Measurements from ENCODE around the gene CYP4F22. TPM values are rescaled to one million over a fixed set of nuclear protein-coding genes. Genes with fewer than 3 reads are reported as not detected.
"Not testable (repeated sequence)": the region's sequence is repeated elsewhere in the genome, so short reads cannot be mapped to it uniquely, and the experiment has no call there.

The CYP4F22 gene
- total RNA-seq, 1 experiment from 2014 or later, result 2.8 TPM

DNA sequence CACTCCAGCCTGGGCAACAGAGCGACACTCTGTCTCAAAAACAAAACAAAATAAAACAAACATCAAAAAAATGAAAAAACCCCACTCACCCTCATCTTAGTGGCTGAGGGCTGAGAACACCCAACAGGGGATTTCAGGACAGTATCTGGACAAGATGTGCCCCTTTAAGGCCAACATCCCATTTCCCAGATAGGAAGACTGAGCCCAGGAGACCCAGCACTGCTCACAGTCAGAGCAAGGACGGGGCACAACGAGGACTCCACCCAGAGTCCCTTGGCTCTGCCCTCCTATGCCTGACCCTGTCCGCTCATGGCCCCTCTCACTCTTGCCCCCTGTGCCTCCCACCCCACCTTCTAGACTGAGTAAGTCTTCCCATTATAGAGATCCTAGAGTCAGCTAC, 53.8 kb downstream of the CYP4F22 start:
- DNase-seq (ENCODE audit: low spot score), result no peak
- in situ Hi-C loops (cut with HindIII; ENCODE audit: low sequenced_read_pairs), result no loop called here

DNA sequence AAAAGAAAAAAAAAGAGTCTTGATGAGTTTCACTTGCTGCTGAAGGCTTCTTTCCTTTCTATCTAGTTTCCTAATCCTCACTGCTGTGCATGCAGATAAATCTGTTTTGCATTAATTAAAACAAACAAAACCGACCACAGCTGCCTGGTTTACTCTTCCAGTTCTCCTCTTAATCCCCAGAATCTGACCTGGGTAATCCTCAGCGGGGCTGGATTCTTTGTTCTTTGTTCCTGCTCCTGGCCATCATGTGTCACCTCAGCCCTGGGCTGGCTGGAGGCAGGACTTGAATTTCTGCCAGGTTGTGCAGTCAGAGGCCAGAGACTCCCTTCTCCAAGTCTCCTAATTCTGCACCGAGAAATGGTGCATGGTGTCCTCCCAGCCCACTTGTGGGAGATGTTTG, 54.5 kb downstream of the CYP4F22 start:
- in situ Hi-C loops (cut with HindIII; ENCODE audit: low sequenced_read_pairs), result no loop called here
- no peak for DNase-seq (ENCODE audit: low spot score)

DNA sequence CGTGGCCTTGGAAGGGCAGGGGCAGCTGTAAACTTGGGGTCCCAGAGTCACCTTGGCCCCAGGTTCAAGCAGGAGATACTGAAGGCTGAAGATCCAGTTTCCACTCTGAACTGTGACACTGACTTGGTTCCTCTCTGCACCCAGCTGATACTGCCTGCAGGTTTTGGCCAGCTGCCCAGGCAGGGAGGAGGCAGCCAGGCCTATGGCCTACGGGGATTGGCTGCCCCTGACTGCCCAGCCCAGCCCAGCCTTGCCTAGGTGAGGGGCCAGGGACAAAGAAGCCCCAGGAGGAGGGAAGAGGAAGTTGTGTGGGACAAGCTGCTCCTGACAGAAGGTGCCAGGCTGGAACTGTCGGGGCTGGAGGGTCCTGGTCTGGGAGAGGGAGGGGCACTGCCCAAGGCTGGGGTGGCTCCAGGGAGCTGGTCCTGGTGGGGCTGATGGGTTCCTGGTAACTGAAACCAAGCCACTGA, 55.0 kb downstream of the CYP4F22 start:
- in situ Hi-C loops (cut with HindIII; ENCODE audit: low sequenced_read_pairs), result no loop called here
- DNase-seq (ENCODE audit: low spot score), result peak; percentile 18

DNA sequence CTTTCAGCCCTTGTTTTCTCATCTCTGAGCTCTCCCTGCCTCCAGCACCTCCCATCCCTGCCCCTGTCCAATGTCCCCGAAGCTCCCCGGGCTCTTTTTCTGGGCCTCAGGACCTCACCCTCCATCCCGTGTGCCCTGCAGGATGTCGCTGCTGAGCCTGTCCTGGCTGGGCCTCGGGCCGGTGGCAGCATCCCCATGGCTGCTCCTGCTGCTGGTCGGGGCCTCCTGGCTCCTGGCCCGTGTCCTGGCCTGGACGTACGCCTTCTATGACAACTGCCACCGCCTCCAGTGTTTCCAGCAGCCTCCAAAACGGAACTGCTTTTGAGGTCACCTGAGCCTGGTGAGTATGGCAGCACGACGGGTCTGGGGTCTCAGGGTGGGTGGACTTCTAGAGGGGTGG, 55.6 kb downstream of the CYP4F22 start:
- no peak for DNase-seq (ENCODE audit: low spot score)
- in situ Hi-C loops (cut with HindIII; ENCODE audit: low sequenced_read_pairs), result no loop called here

DNA sequence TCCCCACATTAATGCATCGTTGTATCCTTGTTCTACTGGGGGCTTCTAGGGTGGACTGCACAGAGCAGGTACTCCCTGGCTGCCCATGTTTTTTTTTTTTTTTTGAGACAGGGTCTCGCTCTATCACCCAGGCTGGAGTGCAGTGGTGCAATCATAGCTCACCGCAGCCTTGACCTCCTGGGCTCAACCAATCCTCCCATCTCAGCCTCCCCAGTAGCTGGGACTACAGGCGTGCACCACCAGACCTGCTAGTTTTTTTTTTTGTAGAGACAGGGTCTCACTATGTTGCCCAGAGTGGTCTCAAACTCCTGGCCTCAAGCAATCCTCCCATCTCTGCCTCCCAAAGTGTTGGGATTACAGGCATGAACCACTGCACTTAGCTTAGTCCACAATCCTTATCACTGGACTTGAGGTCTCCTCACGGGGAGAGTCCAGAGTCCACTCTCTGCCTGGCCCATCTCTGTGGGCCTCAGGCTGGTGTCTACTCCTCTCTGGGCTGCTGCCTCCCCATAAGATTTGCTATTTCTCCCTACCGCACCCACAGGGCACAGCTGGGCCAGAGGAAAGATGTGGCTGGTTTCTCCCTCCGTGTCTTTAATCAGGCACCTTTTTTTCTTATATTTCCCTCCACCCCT, 56.3 kb downstream of the CYP4F22 start:
- in situ Hi-C loops (cut with HindIII; ENCODE audit: low sequenced_read_pairs), result no loop called here
- no peak for DNase-seq (ENCODE audit: low spot score)

DNA sequence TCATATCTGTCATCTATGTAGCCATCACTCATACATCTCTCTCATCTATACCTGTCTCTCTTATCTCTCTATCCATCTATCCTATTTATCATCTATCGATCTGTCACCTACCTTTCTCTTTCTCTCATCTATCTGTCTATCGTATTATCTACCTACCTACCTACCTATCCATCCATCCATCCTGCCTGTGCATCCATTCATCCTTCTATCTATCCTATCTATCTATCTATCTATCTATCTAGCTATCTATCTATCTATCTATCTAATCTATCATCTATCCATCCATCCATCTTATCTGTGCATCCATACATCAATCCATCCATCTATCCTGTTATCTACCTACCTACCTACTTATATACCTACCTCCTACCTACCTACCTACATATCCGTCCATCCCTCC, 62.1 kb downstream of the CYP4F22 start:
- no peak for DNase-seq (ENCODE audit: low spot score)
- in situ Hi-C loops (cut with HindIII; ENCODE audit: low sequenced_read_pairs), result no loop called here

DNA sequence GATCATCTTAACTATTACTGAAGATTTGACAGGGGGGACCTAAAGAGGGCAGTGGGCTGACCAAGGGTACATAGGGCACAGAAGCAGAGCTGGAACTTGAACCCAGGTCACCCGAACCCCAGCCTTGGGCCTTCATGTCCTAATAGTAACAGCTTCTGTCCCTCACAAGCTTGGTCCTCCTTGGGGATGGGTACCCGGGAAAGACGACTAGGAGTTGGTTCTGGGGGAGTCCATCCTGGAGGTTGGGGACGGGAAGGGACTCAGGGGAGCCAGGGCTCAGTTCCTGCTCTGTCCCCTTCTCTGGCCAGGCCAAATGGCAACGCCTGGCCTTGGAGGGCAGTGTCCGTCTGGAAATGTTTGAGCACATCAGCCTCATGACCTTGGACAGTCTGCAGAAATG, 67.1 kb downstream of the CYP4F22 start:
- in situ Hi-C loops (cut with HindIII; ENCODE audit: low sequenced_read_pairs), result no loop called here
- DNase-seq (ENCODE audit: low spot score), result no peak

DNA sequence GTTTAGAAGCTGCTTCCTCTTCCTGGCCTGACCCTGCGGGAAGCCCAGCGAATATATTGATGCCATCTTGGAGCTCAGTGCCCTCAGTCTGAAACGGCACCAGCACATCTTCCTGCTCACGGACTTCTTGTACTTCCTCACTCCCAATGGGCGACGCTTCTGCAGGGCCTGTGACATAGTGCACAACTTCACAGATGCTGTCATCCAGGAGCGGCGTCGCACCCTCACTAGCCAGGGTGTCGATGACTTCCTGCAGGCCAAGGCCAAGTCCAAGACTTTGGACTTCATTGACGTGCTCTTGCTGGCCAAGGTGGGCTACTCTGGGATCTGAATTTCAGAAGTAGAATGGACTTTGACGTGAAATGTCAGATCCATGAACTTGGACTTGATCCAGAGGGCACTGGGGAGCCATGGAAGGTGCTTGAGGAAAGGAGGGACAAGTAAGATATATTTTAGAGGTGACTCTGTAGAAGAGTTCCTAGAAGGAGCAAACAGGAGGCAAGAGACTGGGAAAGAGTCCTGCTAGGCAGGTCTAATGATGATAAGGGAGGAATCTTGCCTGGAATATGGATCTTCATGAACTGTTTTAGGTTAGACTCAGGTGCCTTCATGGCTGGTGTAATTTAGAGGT, 68.3 kb downstream of the CYP4F22 start:
- no peak for DNase-seq (ENCODE audit: low spot score)
- in situ Hi-C loops (cut with HindIII; ENCODE audit: low sequenced_read_pairs), result no loop called here

DNA sequence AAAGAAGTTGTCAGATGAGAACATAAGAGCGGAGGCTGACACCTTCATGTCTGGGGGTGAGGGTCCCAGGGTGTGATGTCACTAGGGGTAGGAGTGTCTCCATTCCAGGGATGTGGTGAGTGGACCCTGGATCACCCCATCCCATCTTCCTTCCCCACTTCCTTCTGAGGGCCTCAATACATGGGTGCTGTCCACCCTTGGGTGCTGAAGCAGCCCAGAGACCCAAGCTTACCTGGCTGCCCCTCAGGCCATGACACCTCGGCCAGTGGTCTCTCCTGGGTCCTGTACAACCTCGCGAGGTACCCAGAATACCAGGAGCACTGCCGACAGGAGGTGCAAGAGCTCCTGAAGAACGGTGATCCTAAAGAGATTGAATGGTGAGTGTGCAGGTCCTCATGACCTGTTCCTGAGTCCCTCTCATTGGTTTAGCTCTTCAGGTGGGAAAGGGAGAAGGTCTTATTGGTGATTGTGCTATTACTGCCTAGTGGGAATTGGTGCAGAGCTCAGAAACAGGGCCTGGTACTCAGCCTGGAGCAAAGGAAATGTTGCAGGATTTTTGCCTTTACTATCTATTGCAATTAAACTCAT, 69.0 kb downstream of the CYP4F22 start:
- in situ Hi-C loops (cut with HindIII; ENCODE audit: low sequenced_read_pairs), result no loop called here
- DNase-seq (ENCODE audit: low spot score), result no peak

DNA sequence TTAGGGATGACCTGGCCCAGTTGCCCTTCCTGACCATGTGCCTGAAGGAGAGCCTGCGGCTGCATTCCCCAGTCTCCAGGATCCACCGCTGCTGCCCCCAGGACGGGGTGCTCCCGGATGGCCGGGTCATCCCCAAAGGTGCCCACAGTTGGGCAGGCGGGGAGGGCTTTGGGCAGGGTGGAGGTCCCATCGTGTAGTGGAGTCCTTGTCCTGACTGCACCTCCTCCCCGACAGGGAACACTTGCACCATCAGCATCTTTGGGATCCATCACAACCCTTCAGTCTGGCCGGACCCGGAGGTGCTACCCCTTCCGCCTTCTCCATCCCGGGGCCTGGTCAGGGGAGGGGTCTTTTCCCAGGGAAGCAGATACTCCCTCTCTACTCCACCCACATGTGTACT, 75.0 kb downstream of the CYP4F22 start:
- in situ Hi-C loops (cut with HindIII; ENCODE audit: low sequenced_read_pairs), result no loop called here
- DNase-seq (ENCODE audit: low spot score), result no peak

DNA sequence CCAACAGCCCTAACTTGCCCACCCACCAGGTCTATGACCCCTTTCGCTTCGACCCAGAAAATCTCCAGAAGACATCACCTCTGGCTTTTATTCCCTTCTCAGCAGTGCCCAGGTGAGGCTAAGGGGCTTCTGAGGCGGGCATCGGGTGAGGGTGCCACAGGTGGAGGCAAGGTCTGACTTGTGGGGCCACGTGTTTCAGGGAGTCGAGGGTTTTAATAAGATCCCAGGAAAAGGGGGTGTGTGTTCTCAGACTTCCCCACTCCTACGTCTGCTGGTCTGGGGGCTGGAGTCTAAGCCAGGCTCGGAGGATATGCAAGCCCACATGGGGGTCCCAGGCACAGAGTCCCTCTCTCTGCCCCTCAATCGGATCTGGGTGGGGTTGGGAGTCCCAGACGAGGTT, 75.8 kb downstream of the CYP4F22 start:
- in situ Hi-C loops (cut with HindIII; ENCODE audit: low sequenced_read_pairs), result no loop called here

DNA sequence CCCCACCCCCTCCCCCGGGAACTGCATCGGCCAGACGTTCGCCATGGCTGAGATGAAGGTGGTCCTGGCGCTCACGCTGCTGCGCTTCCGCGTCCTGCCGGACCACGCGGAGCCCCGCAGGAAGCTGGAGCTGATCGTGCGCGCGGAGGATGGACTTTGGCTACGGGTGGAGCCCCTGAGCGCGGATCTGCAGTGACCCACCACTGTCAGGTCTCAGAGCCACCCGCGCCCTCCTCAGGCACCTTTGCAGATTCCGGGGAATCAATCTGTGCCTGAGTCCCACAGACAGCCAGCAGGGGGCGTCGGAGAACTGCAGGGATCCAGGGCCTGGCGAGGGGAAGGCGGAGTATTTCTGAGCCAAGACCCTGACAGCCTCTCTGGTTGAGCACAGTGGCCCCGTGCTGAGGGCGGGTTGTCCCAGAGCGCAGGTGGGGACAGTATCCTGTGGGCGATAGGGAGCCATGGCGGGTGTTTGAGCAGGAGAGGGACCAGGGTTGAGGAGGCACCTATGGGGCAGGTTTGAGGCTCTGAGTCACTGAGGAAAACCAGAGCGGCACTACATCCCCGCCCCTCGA, 76.3 kb downstream of the CYP4F22 start:
- peak; percentile 66 for DNase-seq (ENCODE audit: low spot score)
- in situ Hi-C loops (cut with HindIII; ENCODE audit: low sequenced_read_pairs), result no loop called here

More for the DNA sequence above, 75.8 kb downstream of the CYP4F22 start:
- no peak for DNase-seq (ENCODE audit: low spot score)

DNA sequence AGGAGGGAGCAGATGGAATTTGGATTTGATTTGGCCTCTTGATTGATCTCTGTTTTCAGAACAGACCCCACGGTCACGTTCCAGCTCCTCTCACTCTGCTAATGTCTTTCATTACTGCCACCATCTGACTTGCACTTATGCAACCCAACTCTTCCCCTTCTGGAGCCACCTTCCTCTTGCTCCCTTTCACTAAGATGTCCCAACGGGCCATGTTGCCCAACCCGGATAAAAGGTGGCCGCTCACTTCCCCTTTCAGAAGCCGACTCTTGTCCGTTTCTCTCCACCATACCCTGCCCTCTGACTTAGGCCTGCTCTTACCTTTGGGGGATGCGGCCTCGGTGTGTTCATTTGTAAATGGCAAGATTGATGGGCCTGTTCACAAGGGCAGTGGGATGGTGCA, 79.3 kb downstream of the CYP4F22 start:
- no peak for DNase-seq (ENCODE audit: low spot score)
- in situ Hi-C loops (cut with HindIII; ENCODE audit: low sequenced_read_pairs), result no loop called here

DNA sequence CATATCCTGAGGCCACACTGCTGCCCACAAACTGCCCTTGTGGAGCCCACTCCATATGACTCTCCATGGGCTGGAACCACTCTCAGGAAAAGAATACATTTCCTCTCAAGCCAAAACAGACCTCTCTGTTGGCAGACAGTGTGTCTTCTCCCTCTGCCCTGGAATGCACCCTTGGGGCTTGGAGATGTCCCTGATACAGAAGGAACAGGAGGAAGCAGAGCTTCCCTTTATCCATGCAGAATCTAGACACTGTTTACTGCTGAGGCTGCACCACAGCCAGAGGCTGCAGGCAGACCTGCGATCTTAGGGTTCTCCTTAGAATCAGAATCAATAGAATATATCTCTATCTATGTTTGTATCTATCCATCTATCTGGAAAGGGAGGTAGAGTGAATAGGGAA, 79.9 kb downstream of the CYP4F22 start:
- DNase-seq (ENCODE audit: low spot score), result no peak
- in situ Hi-C loops (cut with HindIII; ENCODE audit: low sequenced_read_pairs), result no loop called here

DNA sequence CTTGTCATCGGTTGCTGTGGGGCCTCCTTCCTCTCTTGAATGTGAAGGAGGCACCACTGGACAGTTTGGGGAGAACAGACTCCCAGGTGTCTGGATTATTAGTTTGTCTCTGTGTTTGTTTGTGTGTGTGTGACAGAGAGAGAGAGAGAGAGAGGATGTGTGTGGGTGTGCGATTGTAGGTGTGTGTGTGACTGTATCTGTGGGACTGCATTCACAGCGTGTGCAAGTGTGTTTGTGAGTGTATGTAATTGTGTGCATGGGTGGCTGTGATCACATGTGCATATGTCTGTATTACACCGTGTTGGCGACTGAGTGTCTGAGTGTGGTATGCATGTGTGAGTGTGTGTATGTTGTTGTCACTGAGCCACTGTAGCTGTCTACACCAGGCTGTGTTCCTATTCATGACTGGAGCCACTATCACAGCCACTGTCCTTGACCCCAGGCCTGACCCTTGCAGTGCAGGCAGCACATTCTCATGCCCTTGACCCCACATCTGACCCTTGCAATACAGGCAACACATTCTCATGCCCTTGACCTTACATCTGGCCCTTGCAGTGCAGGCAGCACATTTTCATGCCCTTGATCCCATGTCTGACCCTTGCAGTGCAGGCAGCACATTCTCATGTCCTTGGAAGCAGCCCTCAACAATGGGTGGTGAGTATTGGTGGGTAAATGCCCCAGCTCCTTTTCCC, 81.6 kb downstream of the CYP4F22 start:
- in situ Hi-C loops (cut with HindIII; ENCODE audit: low sequenced_read_pairs), result no loop called here
- DNase-seq (ENCODE audit: low spot score), result no peak

DNA sequence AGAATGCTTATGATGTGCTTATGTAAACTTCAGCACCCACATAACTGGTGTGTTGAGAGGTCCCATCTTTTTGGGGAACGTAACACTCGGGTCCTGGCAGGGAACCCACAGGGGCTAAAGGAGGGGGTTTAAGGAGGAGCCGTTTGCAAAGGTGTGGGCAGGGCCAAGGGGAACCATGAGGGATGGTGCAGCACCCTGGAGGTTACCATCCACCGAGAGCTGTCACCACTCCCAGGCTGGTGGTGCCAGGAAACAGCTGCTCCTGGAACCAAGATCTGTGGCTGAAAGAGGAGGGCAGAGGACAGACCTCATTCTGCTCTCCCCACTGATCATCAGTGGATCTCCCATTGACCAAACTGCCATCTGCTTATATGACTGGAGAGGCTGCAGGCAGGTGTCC, 83.5 kb downstream of the CYP4F22 start:
- in situ Hi-C loops (cut with HindIII; ENCODE audit: low sequenced_read_pairs), result no loop called here
- DNase-seq (ENCODE audit: low spot score), result no peak

DNA sequence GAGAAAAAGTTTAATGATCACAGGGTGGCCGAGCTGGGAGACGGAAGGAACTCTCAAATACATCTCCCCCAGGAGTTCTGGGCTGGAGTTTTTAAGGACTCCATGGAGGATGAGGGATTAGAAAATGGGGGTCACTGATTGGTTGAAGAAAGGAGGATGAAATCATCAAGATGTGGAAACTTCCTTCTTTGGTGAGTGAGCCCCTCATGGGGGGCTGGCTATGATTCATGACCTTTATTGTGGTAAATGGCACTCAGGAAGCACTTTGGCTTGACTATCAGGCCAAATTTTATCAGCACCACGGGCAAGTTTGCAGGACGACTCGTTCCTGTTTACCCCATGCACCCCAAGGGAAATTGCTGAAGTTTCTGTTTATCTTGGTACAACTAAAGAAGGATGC, 84.2 kb downstream of the CYP4F22 start:
- DNase-seq (ENCODE audit: low spot score); in situ Hi-C loops (cut with HindIII; ENCODE audit: low sequenced_read_pairs): not testable (repeated sequence)

DNA sequence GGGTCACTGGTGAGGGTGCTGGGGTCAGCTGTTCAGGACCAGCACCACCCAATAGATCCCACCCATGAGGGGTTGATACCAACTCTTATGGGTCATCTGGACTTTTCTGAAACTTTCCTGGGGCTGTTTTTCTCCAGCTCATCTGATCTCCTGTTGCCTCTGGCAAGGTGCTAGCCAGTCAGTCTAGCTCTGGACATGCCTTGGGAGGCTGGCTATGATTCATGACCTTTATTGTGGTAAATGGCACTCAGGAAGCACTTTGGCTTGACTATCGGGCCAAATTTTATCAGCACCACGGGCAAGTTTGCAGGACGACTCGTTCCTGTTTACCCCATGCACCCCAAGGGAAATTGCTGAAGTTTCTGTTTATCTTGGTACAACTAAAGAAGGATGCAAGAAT, 85.4 kb downstream of the CYP4F22 start:
- in situ Hi-C loops (cut with HindIII; ENCODE audit: low sequenced_read_pairs); DNase-seq (ENCODE audit: low spot score): not testable (repeated sequence)

DNA sequence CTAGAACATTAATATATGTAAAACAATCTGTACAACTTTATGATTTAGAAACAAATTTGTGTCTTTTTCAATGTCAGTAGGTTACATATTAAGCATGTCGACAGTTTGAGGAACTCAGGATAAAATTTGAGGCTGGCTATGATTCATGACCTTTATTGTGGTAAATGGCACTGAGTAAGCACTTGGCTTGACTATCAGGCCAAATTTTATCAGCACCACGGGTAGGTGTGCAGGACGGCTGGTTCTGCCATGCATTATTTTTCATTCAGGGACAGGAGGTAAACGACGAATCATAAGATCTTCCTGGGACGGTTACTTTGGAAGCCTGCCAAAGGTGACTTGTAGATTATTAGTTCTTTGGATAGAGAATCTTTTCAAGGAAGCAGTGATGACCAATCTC, 86.7 kb downstream of the CYP4F22 start:
- no peak for DNase-seq (ENCODE audit: low spot score)
- in situ Hi-C loops (cut with HindIII; ENCODE audit: low sequenced_read_pairs), result no loop called here

Measured in G401 (cell line).